Activated T-helper 9 cell treated with anti-CD3 and anti-CD28 coated beads, Interleukin-2, amount 50 U/mL, for 16 hours (primary cell): ENCODE data around the gene CCDC172.

Source experiments
- DNase-seq: peaks from one replicate; pipeline ENCODE4 v3.0.0-alpha.2; 2020; ENCODE audit warnings: low read depth

The CCDC172 gene

GRCh38 chr10:116324227-116324950 lies at the start of gene CCDC172:
Gene CCDC172, plus strand, starts transcription at chr10:116324448. Its CDS starts 564 bp downstream, at chr10:116325012.
- DNase-seq, result no peak

GRCh38 chr10:116276981-116277380 lies 47.3 kb upstream of the CCDC172 start:
- DNase-seq, result no peak

- no peak for DNase-seq
Measured at GRCh38 chr10:116278846-116279245, 45.4 kb upstream of the CCDC172 start.

GRCh38 chr10:116281775-116282174 lies 42.5 kb upstream of the CCDC172 start:
- DNase-seq, result no peak

- DNase-seq, result no peak
Measured at GRCh38 chr10:116286626-116287200, 37.5 kb upstream of the CCDC172 start.

GRCh38 chr10:116287906-116288501 lies 36.2 kb upstream of the CCDC172 start:
- DNase-seq, result no peak

- DNase-seq, result no peak
Measured at GRCh38 chr10:116289652-116290051, 34.6 kb upstream of the CCDC172 start.

GRCh38 chr10:116292493-116292892 lies 31.8 kb upstream of the CCDC172 start:
- no peak for DNase-seq

- no peak for DNase-seq
Measured at GRCh38 chr10:116296291-116296721, 27.9 kb upstream of the CCDC172 start.

GRCh38 chr10:116298586-116298985 lies 25.7 kb upstream of the CCDC172 start:
- DNase-seq, result no peak

GRCh38 chr10:116300542-116300941 lies 23.7 kb upstream of the CCDC172 start:
- no peak for DNase-seq

- no peak for DNase-seq
Measured at GRCh38 chr10:116304923-116305322, 19.3 kb upstream of the CCDC172 start.

GRCh38 chr10:116306847-116307246 lies 17.4 kb upstream of the CCDC172 start:
- no peak for DNase-seq

GRCh38 chr10:116307455-116307854 lies 16.8 kb upstream of the CCDC172 start:
- DNase-seq, result no peak

- DNase-seq, result no peak
Measured at GRCh38 chr10:116311016-116311415, 13.2 kb upstream of the CCDC172 start.

- no peak for DNase-seq
Measured at GRCh38 chr10:116311706-116312490, 12.3 kb upstream of the CCDC172 start.

GRCh38 chr10:116312548-116312947 lies 11.7 kb upstream of the CCDC172 start:
- DNase-seq, result no peak

- no peak for DNase-seq
Measured at GRCh38 chr10:116316503-116316902, 7.7 kb upstream of the CCDC172 start.

GRCh38 chr10:116324951-116325635 lies 845 bp downstream of the CCDC172 start:
- no peak for DNase-seq

GRCh38 chr10:116325987-116326386 lies 1.7 kb downstream of the CCDC172 start:
- no peak for DNase-seq

- DNase-seq, result no peak
Measured at GRCh38 chr10:116329153-116329552, 4.9 kb downstream of the CCDC172 start.

- no peak for DNase-seq
Measured at GRCh38 chr10:116331815-116332214, 7.6 kb downstream of the CCDC172 start.
